ENCODE measurements around the gene RIPPLY1. TPM values are rescaled to one million over a fixed set of nuclear protein-coding genes. Genes with fewer than 3 reads are reported as not detected.

The RIPPLY1 gene
- polyA plus RNA-seq, 3 donors, result not detected

GRCh38 chrX:106897259-106897658, 5.9 kb downstream of the RIPPLY1 start:
- Mint-ChIP-seq H3K36me3 (no peaks in the 10 kb centered on the region), H3K4me3 (no peak overlapping the region), H3K27ac (peak overlapping the region in 1 of 7 donors; percentile 7), H3K9me3 (peaks cover 0 to 2% (median 0%) of the 10 kb centered on the region in 7 donors), H3K27me3 (ENCODE audit: low read depth in 3 of 3) (peaks cover 2 to 4% (median 2%) of the 10 kb centered on the region in 3 donors), H3K4me1 (no peaks in the 10 kb centered on the region)
- Histone ChIP-seq H3K4me2 (replicated peaks; ENCODE audit: extremely low read depth, low read length, poor library complexity, severe bottlenecking) (no peak overlapping the region), H3K27ac (ENCODE audit: low read depth in 1 of 2, low read length in 2 of 2) (no peak overlapping the region), H3K27me3 (ENCODE audit: control insufficient read depth in 2 of 2, insufficient read depth in 2 of 2, low read length in 2 of 2) (peaks cover 0 to 2% of the 10 kb centered on the region in 2 donors), H3K9me3 (replicated peaks in 1 of 2; ENCODE audit: control insufficient read depth in 1 of 2, insufficient read depth in 1 of 2, low read length in 2 of 2) (no peaks in the 10 kb centered on the region), H3K79me2 (ENCODE audit: insufficient read depth, low read length) (no peaks in the 10 kb centered on the region), H2AFZ (ENCODE audit: insufficient read depth, low read depth, low read length, poor library complexity, severe bottlenecking) (no peak overlapping the region), H4K20me1 (ENCODE audit: insufficient read depth, low read length) (no peaks in the 10 kb centered on the region), H3K4me3 (replicated peaks in 1 of 3; ENCODE audit: low read depth in 2 of 3, low read length in 3 of 3) (no peak overlapping the region), H3K9ac (ENCODE audit: insufficient read depth, low read length, poor library complexity, severe bottlenecking) (no peak overlapping the region), H3K36me3 (replicated peaks in 1 of 2; ENCODE audit: control insufficient read depth in 1 of 2, insufficient read depth in 2 of 2, low read length in 2 of 2) (no peaks in the 10 kb centered on the region), H3K4me1 (ENCODE audit: control insufficient read depth in 1 of 2, insufficient read depth in 2 of 2, low read length in 2 of 2) (no peaks in the 10 kb centered on the region)
- intact Hi-C loops (cut with micrococcal nuclease), result loop anchor here in 1 of 2 donors (10.0 kb wide), 1 partner anchor 998 kb away; no protein-coding TSS in a partner anchor
- no peak for TF ChIP-seq CTCF (IDR thresholded peaks at IDR 0.05)
- no peak for DNase-seq
- WGBS (ENCODE audit: insufficient coverage), result 100% methylated on average over 1 of the region's 6 CpGs

- DNase-seq, result no peak
- WGBS (ENCODE audit: insufficient coverage), result 43% methylated on average over 2 of the region's 3 CpGs
- H2AFZ ChIP-seq (ENCODE audit: insufficient read depth, low read depth, low read length, poor library complexity, severe bottlenecking), result no peak overlapping the region
- H3K27ac ChIP-seq (ENCODE audit: low read depth in 1 of 2, low read length in 2 of 2), result no peak overlapping the region
- intact Hi-C loops (cut with micrococcal nuclease), result loop anchor here (5.0 to 10.0 kb wide), 2 partner anchors 1000 to 1002 kb away; no protein-coding TSS in a partner anchor
- peaks cover 0 to 2% (median 0%) of the 10 kb centered on the region in 7 donors for H3K9me3 Mint-ChIP-seq
- H3K36me3 Mint-ChIP-seq, result no peaks in the 10 kb centered on the region
- no peaks in the 10 kb centered on the region for H3K9me3 ChIP-seq (replicated peaks in 1 of 2; ENCODE audit: control insufficient read depth in 1 of 2, insufficient read depth in 1 of 2, low read length in 2 of 2)
- H3K27me3 ChIP-seq (ENCODE audit: control insufficient read depth in 2 of 2, insufficient read depth in 2 of 2, low read length in 2 of 2), result peaks cover 0 to 5% of the 10 kb centered on the region in 2 donors
- no peak overlapping the region for H3K9ac ChIP-seq (ENCODE audit: insufficient read depth, low read length, poor library complexity, severe bottlenecking)
- peaks cover 3 to 5% (median 4%) of the 10 kb centered on the region in 3 donors for H3K27me3 Mint-ChIP-seq (ENCODE audit: low read depth in 3 of 3)
- H3K4me3 Mint-ChIP-seq, result no peak overlapping the region
- no peaks in the 10 kb centered on the region for H4K20me1 ChIP-seq (ENCODE audit: insufficient read depth, low read length)
- H3K4me1 Mint-ChIP-seq, result no peaks in the 10 kb centered on the region
- no peak overlapping the region for H3K27ac Mint-ChIP-seq
- no peak for TF ChIP-seq CTCF (IDR thresholded peaks at IDR 0.05)
- H3K4me2 ChIP-seq (replicated peaks; ENCODE audit: extremely low read depth, low read length, poor library complexity, severe bottlenecking), result no peak overlapping the region
- no peak overlapping the region for H3K4me3 ChIP-seq (replicated peaks in 1 of 3; ENCODE audit: low read depth in 2 of 3, low read length in 3 of 3)
- H3K4me1 ChIP-seq (ENCODE audit: control insufficient read depth in 1 of 2, insufficient read depth in 2 of 2, low read length in 2 of 2), result no peaks in the 10 kb centered on the region
- H3K36me3 ChIP-seq (replicated peaks in 1 of 2; ENCODE audit: control insufficient read depth in 1 of 2, insufficient read depth in 2 of 2, low read length in 2 of 2), result no peaks in the 10 kb centered on the region
- no peaks in the 10 kb centered on the region for H3K79me2 ChIP-seq (ENCODE audit: insufficient read depth, low read length)
Observed at GRCh38 chrX:106894978-106895452, 8.1 kb downstream of the RIPPLY1 start.

Measured in CD14-positive monocyte (primary cell).